HEK293 (cell line): ENCODE measurements around the gene FAM151A.

Experiments
- CTCF ChIA-PET: fragments of 350-600 bp; formaldehyde crosslinking; extraction: SDS; loops from one replicate; lab custom pipeline; 2021; ENCODE audit warnings: antibody characterized with exemption; lab: Yijun Ruan, JAX
- POLR2A ChIA-PET: fragments of 300-600 bp; formaldehyde crosslinking; extraction: SDS; loops from one replicate; lab custom pipeline; 2020; ENCODE audit warnings: antibody characterized with exemption, inconsistent platforms; lab: Yijun Ruan, JAX
- H3K27ac ChIP-seq: fragments of 200-500 bp; sonication (Bioruptor generic); 2 replicates; pipeline ENCODE4 v1.5.1; 2014; ENCODE audit warnings: low read depth, low read length, control low read depth, inconsistent platforms; ENCODE audit errors: extremely low read depth
- H3K36me3 ChIP-seq, 2 experiments: fragments of 200-500 bp in 1 of 2; sonication (Bioruptor generic) in 1 of 2; 1 replicate in 1 of 2; 2 replicates in 1 of 2; pipeline ENCODE4 v1.5.1; 2014 to 2017; ENCODE audit warnings: inconsistent platforms in 2 of 2, low read length in 2 of 2; ENCODE audit not compliant: control insufficient read depth in 2 of 2, insufficient read depth in 1 of 2
- H3K4me1 ChIP-seq: fragments of 200-500 bp; sonication (Bioruptor generic); 2 replicates; pipeline ENCODE4 v1.5.1; 2014; ENCODE audit warnings: mild to moderate bottlenecking, low read length, inconsistent platforms; ENCODE audit not compliant: control insufficient read depth, insufficient read depth
- H3K4me3 ChIP-seq: 2 replicates; pipeline ENCODE4 v1.5.1; 2011; ENCODE audit warnings: low read depth, mild to moderate bottlenecking, control low read depth, low read length, moderate library complexity
- H3K9me3 ChIP-seq: fragments of 200-500 bp; sonication (Bioruptor generic); 2 replicates; pipeline ENCODE4 v1.5.1; 2014; ENCODE audit warnings: low read depth, low read length, inconsistent platforms; ENCODE audit not compliant: control insufficient read depth, insufficient read depth
- EGR2 ChIP-seq: fragments of 450-650 bp; formaldehyde crosslinking; IDR thresholded peaks from 2 replicates; pipeline ENCODE4 v1.5.1; 2016; ENCODE audit warnings: low read depth, missing biosample characterization, missing genetic modification characterization
- KLF10 ChIP-seq: fragments of 450-650 bp; IDR thresholded peaks from 2 replicates; pipeline ENCODE4 v1.5.1; 2018; ENCODE audit warnings: missing biosample characterization, mild to moderate bottlenecking, missing genetic modification characterization
- REPIN1 ChIP-seq: fragments of 450-650 bp; formaldehyde crosslinking; IDR thresholded peaks from 2 replicates; pipeline ENCODE4 v1.5.1; 2017; ENCODE audit warnings: missing biosample characterization, missing genetic modification characterization, low read depth
- SETDB1 ChIP-seq: IDR thresholded peaks from one replicate; pipeline ENCODE4 v1.6.1; 2017; ENCODE audit warnings: mild to moderate bottlenecking, low read length, moderate library complexity, mixed read lengths; ENCODE audit not compliant: insufficient read length
- WT1 ChIP-seq: fragments of 450-650 bp; formaldehyde crosslinking; IDR thresholded peaks from 2 replicates; pipeline ENCODE4 v1.5.1; 2016; ENCODE audit warnings: missing biosample characterization, missing genetic modification characterization
- ZFP37 ChIP-seq: fragments of 450-650 bp; formaldehyde crosslinking; IDR thresholded peaks from 2 replicates; pipeline ENCODE4 v1.5.1; 2016; ENCODE audit warnings: missing biosample characterization, missing genetic modification characterization
- ZFP69B ChIP-seq: fragments of 450-650 bp; formaldehyde crosslinking; IDR thresholded peaks from 2 replicates; pipeline ENCODE4 v1.5.1; 2016; ENCODE audit warnings: missing biosample characterization, missing genetic modification characterization
- ZNF10 ChIP-seq: fragments of 450-650 bp; formaldehyde crosslinking; IDR thresholded peaks from 2 replicates; pipeline ENCODE4 v1.5.1; 2017; ENCODE audit warnings: missing biosample characterization, missing genetic modification characterization
- ZNF138 ChIP-seq: fragments of 450-650 bp; formaldehyde crosslinking; IDR thresholded peaks from 2 replicates; pipeline ENCODE4 v1.5.1; 2016; ENCODE audit warnings: missing biosample characterization, missing genetic modification characterization, borderline replicate concordance
- ZNF211 ChIP-seq: fragments of 450-650 bp; formaldehyde crosslinking; IDR thresholded peaks from 2 replicates; pipeline ENCODE4 v1.5.1; 2016; ENCODE audit warnings: low read depth, missing biosample characterization, missing genetic modification characterization
- ZNF24 ChIP-seq: fragments of 450-650 bp; formaldehyde crosslinking; IDR thresholded peaks from 2 replicates; pipeline ENCODE4 v1.5.1; 2016; ENCODE audit warnings: missing biosample characterization, missing genetic modification characterization
- ZNF335 ChIP-seq: fragments of 450-650 bp; formaldehyde crosslinking; conservative IDR thresholded peaks from 2 replicates; pipeline ENCODE4 v1.5.1; 2016; ENCODE audit warnings: missing biosample characterization, missing genetic modification characterization
- ZNF510 ChIP-seq: fragments of 450-650 bp; formaldehyde crosslinking; IDR thresholded peaks from 2 replicates; pipeline ENCODE4 v1.5.1; 2018; ENCODE audit warnings: mild to moderate bottlenecking, missing genetic modification characterization, missing biosample characterization; ENCODE audit not compliant: insufficient replicate concordance
- ZNF521 ChIP-seq: fragments of 450-650 bp; formaldehyde crosslinking; IDR thresholded peaks from 2 replicates; pipeline ENCODE4 v1.5.1; 2017; ENCODE audit warnings: missing biosample characterization, mild to moderate bottlenecking, missing genetic modification characterization
- ZNF548 ChIP-seq: fragments of 450-650 bp; formaldehyde crosslinking; IDR thresholded peaks from 2 replicates; pipeline ENCODE4 v1.5.1; 2016; ENCODE audit warnings: missing biosample characterization, missing genetic modification characterization
- ZNF555 ChIP-seq: fragments of 450-650 bp; formaldehyde crosslinking; conservative IDR thresholded peaks from 2 replicates; pipeline ENCODE4 v1.5.1; 2017; ENCODE audit warnings: missing biosample characterization, mild to moderate bottlenecking, missing genetic modification characterization, inconsistent platforms
- ZNF585B ChIP-seq: fragments of 450-650 bp; formaldehyde crosslinking; IDR thresholded peaks from 2 replicates; pipeline ENCODE4 v1.5.1; 2016; ENCODE audit warnings: missing biosample characterization, missing genetic modification characterization
- ZNF600 ChIP-seq: fragments of 450-650 bp; formaldehyde crosslinking; IDR thresholded peaks from 2 replicates; pipeline ENCODE4 v1.5.1; 2016; ENCODE audit warnings: missing biosample characterization, missing genetic modification characterization
- ZNF626 ChIP-seq: fragments of 450-650 bp; sonication (Bioruptor Pico); formaldehyde crosslinking; IDR thresholded peaks from 2 replicates; pipeline ENCODE4 v1.5.1; 2018; ENCODE audit warnings: missing biosample characterization, missing genetic modification characterization, inconsistent platforms
- ZSCAN30 ChIP-seq: fragments of 450-650 bp; IDR thresholded peaks from 2 replicates; pipeline ENCODE4 v1.5.1; 2018; ENCODE audit warnings: missing biosample characterization, mild to moderate bottlenecking, missing genetic modification characterization, moderate library complexity
- TF ChIP-seq, protein P1 (sequence below): fragments of 450-650 bp; formaldehyde crosslinking; IDR thresholded peaks from 2 replicates; pipeline ENCODE4 v1.5.1; 2017; ENCODE audit warnings: missing biosample characterization, missing genetic modification characterization
- TF ChIP-seq, protein P2 (sequence below): fragments of 450-650 bp; formaldehyde crosslinking; IDR thresholded peaks from 2 replicates; pipeline ENCODE4 v1.5.1; 2016; ENCODE audit warnings: missing biosample characterization, missing genetic modification characterization
- TF ChIP-seq, protein P3 (sequence below): fragments of 450-650 bp; formaldehyde crosslinking; IDR thresholded peaks from 2 replicates; pipeline ENCODE4 v1.5.1; 2016; ENCODE audit warnings: missing biosample characterization, missing genetic modification characterization
- TF ChIP-seq, protein P4 (sequence below): fragments of 450-650 bp; formaldehyde crosslinking; IDR thresholded peaks from 2 replicates; pipeline ENCODE4 v1.5.1; 2016; ENCODE audit warnings: missing biosample characterization, missing genetic modification characterization

FAM151A gene

DNA sequence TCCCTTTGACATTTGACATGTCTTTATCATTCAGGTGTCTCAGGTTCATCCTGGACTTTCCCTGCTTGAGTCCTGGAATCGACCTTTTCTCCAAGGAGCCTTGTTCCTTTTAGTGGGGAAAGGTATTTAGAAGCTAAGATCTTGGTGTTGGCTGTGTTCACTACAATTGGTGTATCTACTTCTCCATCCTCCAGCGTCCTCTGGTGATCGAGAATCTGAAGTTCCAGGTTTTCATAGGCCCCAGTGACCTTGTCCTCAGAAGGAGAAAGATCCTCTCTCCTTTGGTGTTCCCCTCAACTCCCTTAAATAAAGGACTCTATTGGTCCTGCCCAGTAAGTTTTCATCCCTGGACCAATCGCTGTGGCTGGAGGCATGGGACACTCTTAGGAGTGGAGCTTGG lies 40.4 kb upstream of the FAM151A start:
- POLR2A ChIA-PET = interaction anchor here (0.6 kb wide), 2 partner anchors 91 to 305 kb away, joined by 3 read pairs; no protein-coding TSS in a partner anchor

DNA sequence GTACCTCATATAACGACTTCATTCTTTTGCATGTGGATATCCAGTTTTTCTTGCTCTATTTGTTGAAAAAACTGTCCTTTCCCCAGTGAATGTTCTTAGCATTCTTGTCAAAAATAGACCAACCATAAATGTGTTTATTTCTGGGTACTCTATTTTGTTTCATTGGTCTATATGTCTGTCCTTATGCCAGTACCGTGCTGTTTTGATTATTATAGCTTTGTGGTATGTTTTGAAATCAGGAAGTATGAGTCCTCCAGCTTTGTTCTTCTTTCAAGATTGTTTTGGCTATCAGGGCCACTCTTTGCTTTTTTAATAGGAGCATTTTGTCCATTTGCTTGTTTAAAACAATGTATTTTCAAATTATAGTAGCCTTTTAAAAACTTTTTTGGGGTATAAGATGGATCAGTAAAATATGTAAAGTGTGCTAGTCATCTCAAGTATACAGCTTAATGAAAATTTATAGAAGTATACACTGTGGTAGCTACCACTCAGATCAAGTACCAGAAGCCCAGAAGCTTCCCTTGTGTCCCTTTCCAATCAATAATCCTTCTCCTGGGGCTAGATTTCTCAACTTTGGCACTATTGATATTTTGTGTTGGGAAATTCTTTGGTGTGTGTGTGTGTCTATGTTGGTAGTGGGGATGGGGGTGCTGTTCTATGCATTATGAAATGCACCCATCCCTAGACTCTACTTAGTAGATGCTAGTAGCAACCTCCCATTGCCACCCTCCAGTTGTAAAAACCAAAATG lies 35.0 kb upstream of the FAM151A start:
- CTCF ChIA-PET = interaction anchor here (0.8 kb wide), 1 partner anchor 15 kb away, joined by 4 read pairs; no protein-coding TSS in a partner anchor

More for the DNA sequence above, 40.4 kb upstream of the FAM151A start:
- Histone ChIP-seq H3K27ac (no peak overlapping the region), H3K36me3 (no peaks in the 10 kb centered on the region), H3K4me1 (no peaks in the 10 kb centered on the region)
- CTCF ChIA-PET = interaction anchor here (0.7 to 1.7 kb wide), 4 partner anchors 8 to 1344 kb away, joined by 3 to 5 read pairs (median 4); no protein-coding TSS in a partner anchor
- TF ChIP-seq WT1 (tag by site-specific recombination) = no peak
- no peak for TF ChIP-seq ZFP37 (tag by site-specific recombination)
- no peak for TF ChIP-seq ZNF10 (tag by site-specific recombination)
- TF ChIP-seq ZNF521 = no peak
- TF ChIP-seq, all 188 proteins: peak for 0
- Histone ChIP-seq H3K9me3 (no peaks in the 10 kb centered on the region), H3K4me3 (no peak overlapping the region)

DNA sequence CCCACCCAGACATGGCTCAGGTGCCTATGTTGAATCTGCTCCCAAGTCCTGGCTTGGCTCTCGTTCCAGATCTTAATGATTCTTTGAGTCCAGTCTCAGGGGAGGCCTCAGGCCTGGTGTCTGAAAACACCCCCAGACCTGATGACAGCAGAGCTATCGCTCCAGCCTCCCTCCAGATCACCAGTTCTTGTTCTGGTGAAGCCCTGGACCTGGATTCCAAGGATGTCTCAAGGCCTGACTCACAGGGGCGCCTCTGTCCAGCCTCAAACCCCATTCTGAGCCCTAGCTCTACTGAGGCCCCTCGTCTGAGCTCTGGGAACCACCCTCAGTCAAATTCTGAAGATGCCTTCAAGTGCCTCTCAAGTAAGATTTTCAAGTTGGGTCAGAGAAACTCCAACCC lies 29.7 kb upstream of the FAM151A start:
- no peaks in the 10 kb centered on the region for H3K36me3 ChIP-seq
- H3K27ac ChIP-seq = no peak overlapping the region
- POLR2A ChIA-PET = no interaction called here
- CTCF ChIA-PET = no interaction called here
- H3K4me1 ChIP-seq = no peaks in the 10 kb centered on the region
- no peaks in the 10 kb centered on the region for H3K9me3 ChIP-seq
- no peak overlapping the region for H3K4me3 ChIP-seq
- TF ChIP-seq ZFP69B = no peak
- TF ChIP-seq, protein P1, sequence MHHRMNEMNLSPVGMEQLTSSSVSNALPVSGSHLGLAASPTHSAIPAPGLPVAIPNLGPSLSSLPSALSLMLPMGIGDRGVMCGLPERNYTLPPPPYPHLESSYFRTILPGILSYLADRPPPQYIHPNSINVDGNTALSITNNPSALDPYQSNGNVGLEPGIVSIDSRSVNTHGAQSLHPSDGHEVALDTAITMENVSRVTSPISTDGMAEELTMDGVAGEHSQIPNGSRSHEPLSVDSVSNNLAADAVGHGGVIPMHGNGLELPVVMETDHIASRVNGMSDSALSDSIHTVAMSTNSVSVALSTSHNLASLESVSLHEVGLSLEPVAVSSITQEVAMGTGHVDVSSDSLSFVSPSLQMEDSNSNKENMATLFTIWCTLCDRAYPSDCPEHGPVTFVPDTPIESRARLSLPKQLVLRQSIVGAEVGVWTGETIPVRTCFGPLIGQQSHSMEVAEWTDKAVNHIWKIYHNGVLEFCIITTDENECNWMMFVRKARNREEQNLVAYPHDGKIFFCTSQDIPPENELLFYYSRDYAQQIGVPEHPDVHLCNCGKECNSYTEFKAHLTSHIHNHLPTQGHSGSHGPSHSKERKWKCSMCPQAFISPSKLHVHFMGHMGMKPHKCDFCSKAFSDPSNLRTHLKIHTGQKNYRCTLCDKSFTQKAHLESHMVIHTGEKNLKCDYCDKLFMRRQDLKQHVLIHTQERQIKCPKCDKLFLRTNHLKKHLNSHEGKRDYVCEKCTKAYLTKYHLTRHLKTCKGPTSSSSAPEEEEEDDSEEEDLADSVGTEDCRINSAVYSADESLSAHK (tag by site-specific recombination) = no peak
- TF ChIP-seq ZNF211 = no peak
- TF ChIP-seq ZNF548 (tag by site-specific recombination) = no peak
- no peak for TF ChIP-seq ZNF626 (tag by site-specific recombination)
- TF ChIP-seq, protein P2, sequence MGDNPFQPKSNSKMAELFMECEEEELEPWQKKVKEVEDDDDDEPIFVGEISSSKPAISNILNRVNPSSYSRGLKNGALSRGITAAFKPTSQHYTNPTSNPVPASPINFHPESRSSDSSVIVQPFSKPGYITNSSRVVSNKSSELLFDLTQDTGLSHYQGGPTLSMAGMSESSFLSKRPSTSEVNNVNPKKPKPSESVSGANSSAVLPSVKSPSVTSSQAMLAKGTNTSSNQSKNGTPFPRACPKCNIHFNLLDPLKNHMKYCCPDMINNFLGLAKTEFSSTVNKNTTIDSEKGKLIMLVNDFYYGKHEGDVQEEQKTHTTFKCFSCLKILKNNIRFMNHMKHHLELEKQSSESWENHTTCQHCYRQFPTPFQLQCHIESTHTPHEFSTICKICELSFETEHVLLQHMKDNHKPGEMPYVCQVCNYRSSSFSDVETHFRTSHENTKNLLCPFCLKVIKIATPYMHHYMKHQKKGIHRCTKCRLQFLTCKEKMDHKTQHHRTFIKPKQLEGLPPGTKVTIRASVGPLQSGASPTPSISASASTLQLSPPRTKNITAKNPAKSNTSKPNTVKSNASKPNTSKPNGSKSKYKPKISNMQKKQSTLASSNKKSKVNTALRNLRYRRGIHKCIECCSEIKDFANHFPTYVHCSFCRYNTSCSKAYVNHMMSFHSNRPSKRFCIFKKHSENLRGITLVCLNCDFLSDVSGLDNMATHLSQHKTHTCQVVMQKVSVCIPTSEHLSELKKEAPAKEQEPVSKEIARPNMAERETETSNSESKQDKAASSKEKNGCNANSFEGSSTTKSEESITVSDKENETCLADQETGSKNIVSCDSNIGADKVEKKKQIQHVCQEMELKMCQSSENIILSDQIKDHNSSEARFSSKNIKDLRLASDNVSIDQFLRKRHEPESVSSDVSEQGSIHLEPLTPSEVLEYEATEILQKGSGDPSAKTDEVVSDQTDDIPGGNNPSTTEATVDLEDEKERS (tag by site-specific recombination) = no peak

More for the DNA sequence above, 35.0 kb upstream of the FAM151A start:
- POLR2A ChIA-PET = no interaction called here
- Histone ChIP-seq H3K36me3 (no peaks in the 10 kb centered on the region), H3K4me3 (no peak overlapping the region), H3K4me1 (no peaks in the 10 kb centered on the region), H3K9me3 (no peaks in the 10 kb centered on the region), H3K27ac (no peak overlapping the region)
- TF ChIP-seq EGR2 (tag by site-specific recombination) = no peak
- TF ChIP-seq REPIN1 (tag by site-specific recombination) = no peak
- no peak for TF ChIP-seq ZNF510
- TF ChIP-seq SETDB1 = peak; percentile 51
- no peak for TF ChIP-seq ZNF24 (tag by site-specific recombination)
- TF ChIP-seq, protein P2 (tag by site-specific recombination) = peak; percentile 91
- TF ChIP-seq ZNF138 (tag by site-specific recombination) = no peak
- TF ChIP-seq ZSCAN30 (tag by site-specific recombination) = no peak
- no peak for TF ChIP-seq ZNF335
- TF ChIP-seq, protein P3, sequence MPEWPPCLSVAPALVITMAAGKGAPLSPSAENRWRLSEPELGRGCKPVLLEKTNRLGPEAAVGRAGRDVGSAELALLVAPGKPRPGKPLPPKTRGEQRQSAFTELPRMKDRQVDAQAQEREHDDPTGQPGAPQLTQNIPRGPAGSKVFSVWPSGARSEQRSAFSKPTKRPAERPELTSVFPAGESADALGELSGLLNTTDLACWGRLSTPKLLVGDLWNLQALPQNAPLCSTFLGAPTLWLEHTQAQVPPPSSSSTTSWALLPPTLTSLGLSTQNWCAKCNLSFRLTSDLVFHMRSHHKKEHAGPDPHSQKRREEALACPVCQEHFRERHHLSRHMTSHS = no peak
- TF ChIP-seq ZNF600 (tag by site-specific recombination) = no peak
- no peak for TF ChIP-seq ZNF585B
- TF ChIP-seq, protein P4, sequence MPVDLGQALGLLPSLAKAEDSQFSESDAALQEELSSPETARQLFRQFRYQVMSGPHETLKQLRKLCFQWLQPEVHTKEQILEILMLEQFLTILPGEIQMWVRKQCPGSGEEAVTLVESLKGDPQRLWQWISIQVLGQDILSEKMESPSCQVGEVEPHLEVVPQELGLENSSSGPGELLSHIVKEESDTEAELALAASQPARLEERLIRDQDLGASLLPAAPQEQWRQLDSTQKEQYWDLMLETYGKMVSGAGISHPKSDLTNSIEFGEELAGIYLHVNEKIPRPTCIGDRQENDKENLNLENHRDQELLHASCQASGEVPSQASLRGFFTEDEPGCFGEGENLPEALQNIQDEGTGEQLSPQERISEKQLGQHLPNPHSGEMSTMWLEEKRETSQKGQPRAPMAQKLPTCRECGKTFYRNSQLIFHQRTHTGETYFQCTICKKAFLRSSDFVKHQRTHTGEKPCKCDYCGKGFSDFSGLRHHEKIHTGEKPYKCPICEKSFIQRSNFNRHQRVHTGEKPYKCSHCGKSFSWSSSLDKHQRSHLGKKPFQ (tag by site-specific recombination) = no peak
- no peak for TF ChIP-seq KLF10 (tag by site-specific recombination)
- TF ChIP-seq ZNF555 (tag by site-specific recombination) = no peak
